Glutamatergic neuron (in vitro differentiated cells): Measurements from ENCODE around the gene HBA1. TPM values are rescaled to one million over a fixed set of nuclear protein-coding genes. Genes with fewer than 3 reads are reported as not detected.
"Not testable (repeated sequence)": the region's sequence is repeated elsewhere in the genome, so short reads cannot be mapped to it uniquely, and the experiment has no call there.

Experiments
- DNase-seq: peaks from one replicate; pipeline ENCODE4 v3.0.0; 2022
- H3K27ac Mint-ChIP-seq: one replicate; pipeline ENCODE4 v1.8.0; 2020; ENCODE audit warnings: mild to moderate bottlenecking, mixed read lengths, inconsistent platforms; ENCODE audit not compliant: unreplicated experiment
- H3K27me3 Mint-ChIP-seq: one replicate; pipeline ENCODE4 v1.8.0; 2020; ENCODE audit warnings: mild to moderate bottlenecking, moderate library complexity, mixed read lengths, inconsistent platforms; ENCODE audit not compliant: unreplicated experiment
- H3K36me3 Mint-ChIP-seq: one replicate; pipeline ENCODE4 v1.8.0; 2020; ENCODE audit warnings: mild to moderate bottlenecking, mixed read lengths, inconsistent platforms; ENCODE audit not compliant: unreplicated experiment
- H3K4me1 Mint-ChIP-seq: one replicate; pipeline ENCODE4 v1.8.0; 2020; ENCODE audit warnings: mild to moderate bottlenecking, low read depth, mixed read lengths, inconsistent platforms; ENCODE audit not compliant: unreplicated experiment
- H3K4me3 Mint-ChIP-seq: one replicate; pipeline ENCODE4 v1.8.0; 2020; ENCODE audit warnings: mild to moderate bottlenecking, mixed read lengths, inconsistent platforms; ENCODE audit not compliant: unreplicated experiment
- H3K9me3 Mint-ChIP-seq: one replicate; pipeline ENCODE4 v1.8.0; 2020; ENCODE audit warnings: mild to moderate bottlenecking, moderate library complexity, mixed read lengths, inconsistent platforms; ENCODE audit not compliant: unreplicated experiment
- total RNA-seq: library from RNA; stranded (reverse); fragmentation: NEBNext Ultra II Directional; extraction: Animal tissue kit (Norgen Biotek cat#: 25700); gene quantifications from one replicate; pipeline ENCODE4 v1.2.1, GENCODE V29; 2021; ENCODE audit not compliant: unreplicated experiment
- TF ChIP-seq, protein P1 (sequence below): fragments of 200-600 bp; sonication (generic); IDR thresholded peaks from one replicate; pipeline ENCODE4 v1.5.0; 2021; ENCODE audit not compliant: partially characterized antibody, unreplicated experiment

Gene HBA1
- total RNA-seq, 1 donor from 2014 or later = 1.5 TPM

DNA sequence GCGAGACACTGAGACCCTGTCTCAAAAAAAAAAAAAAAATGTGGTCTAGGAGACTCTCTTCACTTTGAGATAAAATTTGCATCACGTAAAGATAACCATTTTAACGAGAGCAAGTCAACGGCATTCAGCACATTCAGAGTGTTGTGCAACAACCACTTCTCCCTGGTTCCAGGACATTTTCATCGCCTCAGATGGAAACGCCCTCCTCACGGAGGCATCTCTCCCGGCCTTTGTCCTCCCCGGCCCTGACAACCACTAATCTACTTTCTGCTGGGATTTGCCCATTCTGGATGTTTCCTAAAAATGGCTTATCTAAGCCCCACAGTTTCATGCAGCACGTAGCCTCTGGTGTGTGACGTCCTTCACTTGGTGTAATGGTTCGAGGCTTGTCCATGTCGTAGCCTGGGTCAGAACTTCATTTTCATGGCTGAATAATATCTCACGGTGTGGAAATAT, 31.7 kb upstream of the HBA1 start:
- H3K36me3 Mint-ChIP-seq = no peaks in the 10 kb centered on the region
- no peak overlapping the region for H3K27ac Mint-ChIP-seq
- H3K27me3 Mint-ChIP-seq = peaks cover 4% of the 10 kb centered on the region
- no peak overlapping the region for H3K4me3 Mint-ChIP-seq
- no peak for DNase-seq
- TF ChIP-seq, protein P1, sequence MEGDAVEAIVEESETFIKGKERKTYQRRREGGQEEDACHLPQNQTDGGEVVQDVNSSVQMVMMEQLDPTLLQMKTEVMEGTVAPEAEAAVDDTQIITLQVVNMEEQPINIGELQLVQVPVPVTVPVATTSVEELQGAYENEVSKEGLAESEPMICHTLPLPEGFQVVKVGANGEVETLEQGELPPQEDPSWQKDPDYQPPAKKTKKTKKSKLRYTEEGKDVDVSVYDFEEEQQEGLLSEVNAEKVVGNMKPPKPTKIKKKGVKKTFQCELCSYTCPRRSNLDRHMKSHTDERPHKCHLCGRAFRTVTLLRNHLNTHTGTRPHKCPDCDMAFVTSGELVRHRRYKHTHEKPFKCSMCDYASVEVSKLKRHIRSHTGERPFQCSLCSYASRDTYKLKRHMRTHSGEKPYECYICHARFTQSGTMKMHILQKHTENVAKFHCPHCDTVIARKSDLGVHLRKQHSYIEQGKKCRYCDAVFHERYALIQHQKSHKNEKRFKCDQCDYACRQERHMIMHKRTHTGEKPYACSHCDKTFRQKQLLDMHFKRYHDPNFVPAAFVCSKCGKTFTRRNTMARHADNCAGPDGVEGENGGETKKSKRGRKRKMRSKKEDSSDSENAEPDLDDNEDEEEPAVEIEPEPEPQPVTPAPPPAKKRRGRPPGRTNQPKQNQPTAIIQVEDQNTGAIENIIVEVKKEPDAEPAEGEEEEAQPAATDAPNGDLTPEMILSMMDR = no peak
- no peaks in the 10 kb centered on the region for H3K9me3 Mint-ChIP-seq
- H3K4me1 Mint-ChIP-seq = no peaks in the 10 kb centered on the region

- H3K4me1 Mint-ChIP-seq = no peaks in the 10 kb centered on the region
- H3K27ac Mint-ChIP-seq = no peak overlapping the region
- H3K27me3 Mint-ChIP-seq = peaks cover 4% of the 10 kb centered on the region
- H3K9me3 Mint-ChIP-seq = no peaks in the 10 kb centered on the region
- H3K4me3 Mint-ChIP-seq = no peak overlapping the region
- H3K36me3 Mint-ChIP-seq = no peaks in the 10 kb centered on the region
- DNase-seq = no peak
- TF ChIP-seq, protein P1 = no peak
Observed at GRCh38 chr16:146646-147045, 29.8 kb upstream of the HBA1 start.

DNA sequence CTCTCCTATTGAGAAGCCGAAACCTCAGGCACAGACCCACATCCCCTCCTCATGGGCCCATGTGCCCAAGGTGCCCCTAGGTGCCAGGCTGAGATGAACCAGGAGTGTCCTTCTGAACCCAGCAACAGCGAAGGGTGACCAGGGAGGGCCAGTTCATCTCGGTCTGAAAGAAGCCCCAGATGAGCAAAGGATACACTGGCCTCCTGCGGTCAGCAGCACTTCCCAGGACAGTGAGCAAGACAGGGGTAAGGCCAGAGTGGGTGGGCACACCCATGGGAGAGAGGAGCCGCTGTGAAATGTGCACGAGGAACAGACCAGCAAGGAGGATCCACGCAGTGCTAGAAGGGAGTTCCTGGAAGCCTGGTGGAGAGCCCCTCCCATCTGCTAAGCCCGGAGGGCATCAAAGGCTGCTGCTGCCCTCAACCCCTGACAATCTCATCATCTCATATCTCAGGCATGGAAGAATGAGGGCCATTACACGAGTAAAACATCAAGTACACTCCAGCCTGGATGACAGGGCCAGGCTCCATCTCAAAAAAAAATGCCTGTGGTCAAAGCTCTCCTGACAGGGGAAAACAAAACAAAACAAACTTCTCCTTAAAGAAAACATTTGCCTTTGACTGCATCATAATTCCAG, 27.3 kb upstream of the HBA1 start:
- H3K27me3 Mint-ChIP-seq = peaks cover 2% of the 10 kb centered on the region
- no peak for DNase-seq
- no peaks in the 10 kb centered on the region for H3K36me3 Mint-ChIP-seq
- TF ChIP-seq, protein P1 = no peak
- no peaks in the 10 kb centered on the region for H3K9me3 Mint-ChIP-seq
- H3K4me3 Mint-ChIP-seq = no peak overlapping the region
- H3K27ac Mint-ChIP-seq = no peak overlapping the region
- no peaks in the 10 kb centered on the region for H3K4me1 Mint-ChIP-seq

DNA sequence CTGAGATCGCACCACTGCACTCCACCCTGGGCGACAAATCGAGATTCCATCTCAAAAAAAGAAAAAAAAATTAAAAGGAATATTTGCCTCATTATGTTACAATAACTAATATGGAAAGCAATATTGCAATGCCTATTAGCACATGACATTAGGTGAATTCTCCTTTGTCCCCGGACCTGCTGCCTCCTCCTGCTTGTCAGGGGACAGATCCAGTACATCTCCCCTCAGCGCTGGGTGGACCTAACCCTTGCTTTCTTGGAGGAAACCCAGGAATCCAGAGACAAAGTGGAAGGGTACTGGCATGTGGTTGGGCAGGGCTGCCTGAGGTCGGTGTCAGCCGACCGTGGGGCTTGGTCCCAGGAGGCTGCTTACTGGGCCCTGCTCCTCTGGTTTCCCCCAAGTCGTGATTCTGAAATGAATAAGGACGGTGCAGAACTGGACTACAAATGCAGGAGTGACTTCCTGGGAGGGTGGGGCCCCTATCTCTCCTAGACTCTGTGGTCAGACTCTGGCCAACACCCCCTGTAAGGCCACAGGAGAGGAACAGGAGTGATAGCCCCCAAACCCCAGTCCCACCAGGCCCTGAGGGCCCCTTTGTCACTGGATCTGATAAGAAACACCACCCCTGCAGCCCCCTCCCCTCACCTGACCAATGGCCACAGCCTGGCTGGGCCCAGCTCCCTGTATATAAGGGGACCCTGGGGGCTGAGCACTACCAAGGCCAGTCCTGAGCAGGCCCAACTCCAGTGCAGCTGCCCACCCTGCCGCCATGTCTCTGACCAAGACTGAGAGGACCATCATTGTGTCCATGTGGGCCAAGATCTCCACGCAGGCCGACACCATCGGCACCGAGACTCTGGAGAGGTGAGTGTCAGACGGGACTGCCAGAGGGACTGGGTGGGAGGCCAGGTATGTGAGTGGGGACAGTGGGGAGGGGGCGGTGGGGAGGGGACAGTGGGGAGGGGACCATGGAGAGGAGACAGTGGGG, 24.0 kb upstream of the HBA1 start, which contains the start of gene HBZ:
HBZ (plus strand) TSS at position 504 of the 988 bp plus-strand sequence; CDS start at position 770, 266 bp downstream.
- Mint-ChIP-seq H3K27ac (no peak within 1 kb of the TSS), H3K4me3 (no peak within 1 kb of the TSS), H3K9me3 (peaks cover 4% of the 10 kb centered on the region), H3K27me3 (peaks cover 6% of the 10 kb centered on the region), H3K36me3 (no peaks in the 10 kb centered on the region), H3K4me1 (peaks cover 4% of the 10 kb centered on the region)
- no peak for DNase-seq
- TF ChIP-seq, protein P1 = no peak

DNA sequence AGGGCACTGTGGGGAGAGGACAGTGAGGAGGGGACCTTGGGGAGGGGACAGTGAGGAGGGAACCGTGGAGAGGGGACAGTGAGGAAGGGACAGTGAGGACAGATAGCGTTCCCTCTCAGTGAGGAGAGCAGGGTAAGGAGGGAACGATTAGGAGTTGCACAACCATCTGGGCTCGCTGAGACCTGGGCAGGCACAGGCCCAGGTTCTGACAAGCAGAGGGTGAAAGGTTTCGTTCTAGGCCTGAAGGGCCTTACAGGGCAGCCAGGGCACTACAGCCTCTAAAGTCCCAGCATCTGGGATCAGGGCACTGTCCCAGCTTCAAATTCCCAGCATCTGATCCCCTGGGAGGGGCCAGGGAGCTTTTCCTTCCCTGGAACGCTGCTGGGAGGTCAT, 23.4 kb upstream of the HBA1 start:
- not testable (repeated sequence) for H3K4me3 Mint-ChIP-seq, H3K9me3 Mint-ChIP-seq, DNase-seq, H3K27me3 Mint-ChIP-seq, H3K27ac Mint-ChIP-seq, H3K4me1 Mint-ChIP-seq, H3K36me3 Mint-ChIP-seq

GRCh38 chr16:153550-154216, 22.8 kb upstream of the HBA1 start:
- H3K9me3 Mint-ChIP-seq, H3K4me1 Mint-ChIP-seq: not testable (repeated sequence)

More at GRCh38 chr16:153550-154216, 22.8 kb upstream of the HBA1 start:
- not testable (repeated sequence) for DNase-seq, H3K36me3 Mint-ChIP-seq, H3K27ac Mint-ChIP-seq, H3K4me3 Mint-ChIP-seq, H3K27me3 Mint-ChIP-seq
